B cell (primary cell): ENCODE results near the gene LIPG. TPM values are rescaled to one million over a fixed set of nuclear protein-coding genes. Genes with fewer than 3 reads are reported as not detected.

Experiments
- ATAC-seq: fragments of 200-7000 bp; cut with Tn5 transposase; one replicate; pipeline ENCODE4 v1.10.0; 2021; ENCODE audit warnings: low read depth, mild to moderate bottlenecking, moderate number of reproducible peaks, moderate library complexity
- CTCF ChIA-PET: fragments of 350-600 bp; sonication (Branson Sonifier 250); formaldehyde crosslinking; loops from one replicate; lab custom pipeline; 2021; ENCODE audit warnings: antibody characterized with exemption, inconsistent platforms; lab: Charles Lee
- POLR2A ChIA-PET: fragments of 350-600 bp; sonication (Branson Sonifier 250); formaldehyde crosslinking; loops from one replicate; lab custom pipeline; 2021; ENCODE audit warnings: antibody characterized with exemption; lab: Charles Lee
- DNase-seq: peaks from one replicate; pipeline ENCODE4 v3.0.0; 2013
- H2AFZ ChIP-seq: 2 replicates; pipeline ENCODE4 v1.6.1; 2012; ENCODE audit warnings: mild to moderate bottlenecking, low read depth, low read length; ENCODE audit not compliant: insufficient read depth, poor library complexity, severe bottlenecking
- H3K27ac ChIP-seq, 2 donors: 1 replicate in 1 of 2; 2 replicates in 1 of 2; pipeline ENCODE4 v1.5.1; 2012 to 2013; ENCODE audit warnings: low read length in 2 of 2, mild to moderate bottlenecking in 2 of 2, moderate library complexity in 1 of 2
- H3K27me3 ChIP-seq, 4 experiments: fragments of 200-600 bp in 1 of 4; sonication (generic) in 1 of 4; replicated peaks in 1 of 4; 1 replicate in 2 of 4; 2 replicates in 2 of 4; pipeline versions ENCODE4 v1.6.1 to v1.7.0; 2013 to 2016; ENCODE audit warnings: low read length in 3 of 4, mild to moderate bottlenecking in 2 of 4, mixed read lengths in 1 of 4, moderate library complexity in 1 of 4; ENCODE audit not compliant: insufficient read depth in 4 of 4, control insufficient read depth in 3 of 4; ENCODE audit errors: control extremely low read depth in 1 of 4
- H3K36me3 ChIP-seq, 2 experiments: replicated peaks in 1 of 2; 1 replicate in 1 of 2; 2 replicates in 1 of 2; pipeline versions ENCODE4 v1.6.1 to v1.7.1; 2013; ENCODE audit warnings: low read length in 1 of 2; ENCODE audit not compliant: insufficient read depth in 2 of 2, control insufficient read depth in 1 of 2; ENCODE audit errors: control extremely low read depth in 1 of 2, extremely low read depth in 1 of 2
- H3K4me1 ChIP-seq, 2 donors: fragments of 200-600 bp in 1 of 2; sonication (generic) in 1 of 2; 1 replicate in 1 of 2; 2 replicates in 1 of 2; pipeline versions ENCODE4 v1.5.1 to v1.6.1; 2013 to 2017; ENCODE audit warnings: low read length in 2 of 2; ENCODE audit not compliant: control insufficient read depth in 2 of 2, insufficient read depth in 2 of 2
- H3K4me2 ChIP-seq: replicated peaks from 2 replicates; pipeline ENCODE3; 2012; ENCODE audit warnings: mild to moderate bottlenecking, low read depth, low read length; ENCODE audit not compliant: poor library complexity, severe bottlenecking
- H3K4me3 ChIP-seq, 5 experiments: fragments of 200-600 bp in 1 of 5; sonication (generic) in 1 of 5; 1 replicate in 3 of 5; 2 replicates in 2 of 5; pipeline versions ENCODE4 v1.5.1 to v1.7.0; 2011 to 2016; ENCODE audit warnings: low read length in 4 of 5, mild to moderate bottlenecking in 4 of 5, low read depth in 2 of 5, control low read depth in 1 of 5, moderate library complexity in 1 of 5; ENCODE audit not compliant: insufficient read depth in 1 of 5; ENCODE audit errors: control extremely low read depth in 1 of 5, extremely low read depth in 1 of 5
- H3K79me2 ChIP-seq: fragments of 200-600 bp; sonication (generic); one replicate; pipeline ENCODE4 v1.6.0; 2016; ENCODE audit warnings: low read length; ENCODE audit not compliant: control insufficient read depth, insufficient read depth
- H3K9ac ChIP-seq: fragments of 200-600 bp; sonication (generic); 2 replicates; pipeline ENCODE4 v1.6.1; 2017; ENCODE audit warnings: mild to moderate bottlenecking, low read length, moderate library complexity
- H3K9me3 ChIP-seq, 3 donors: one replicate each; pipeline versions ENCODE4 v1.6.1 to v1.7.1; 2013; ENCODE audit warnings: low read length in 2 of 3; ENCODE audit not compliant: control insufficient read depth in 2 of 3, insufficient read depth in 1 of 3; ENCODE audit errors: control extremely low read depth in 1 of 3
- H4K20me1 ChIP-seq: 2 replicates; pipeline ENCODE4 v1.6.0; 2012; ENCODE audit warnings: mild to moderate bottlenecking, low read length; ENCODE audit not compliant: insufficient read depth, control insufficient read depth, poor library complexity, severe bottlenecking
- H3K27ac Mint-ChIP-seq: one replicate; pipeline ENCODE4 v1.8.0; 2021; ENCODE audit warnings: mixed read lengths
- H3K27me3 Mint-ChIP-seq: one replicate; pipeline ENCODE4 v1.8.0; 2021; ENCODE audit warnings: mixed read lengths
- H3K4me1 Mint-ChIP-seq: one replicate; pipeline ENCODE4 v1.8.0; 2021; ENCODE audit warnings: mixed read lengths
- H3K4me3 Mint-ChIP-seq: one replicate; pipeline ENCODE4 v1.8.0; 2021; ENCODE audit warnings: mixed read lengths
- H3K9me3 Mint-ChIP-seq: one replicate; pipeline ENCODE4 v1.8.0; 2022; ENCODE audit warnings: mixed read lengths; ENCODE audit not compliant: insufficient read depth
- CTCF ChIP-seq: fragments of 200-600 bp; IDR thresholded peaks from one replicate; pipeline ENCODE4 v1.8.0; 2022; ENCODE audit warnings: antibody characterized with exemption, mild to moderate bottlenecking
- EZH2 ChIP-seq: IDR thresholded peaks from 2 replicates; pipeline ENCODE4 v1.6.1; 2012; ENCODE audit warnings: borderline replicate concordance, low read depth, mild to moderate bottlenecking, moderate library complexity, low read length; ENCODE audit not compliant: insufficient read depth, poor library complexity, severe bottlenecking
- WGBS: methylation state at CpG from one replicate; pipeline ENCODE4 v1.1.5; 2013; ENCODE audit warnings: missing lambda C conversion rate; ENCODE audit not compliant: insufficient coverage; 5-methylcytosine and 5-hydroxymethylcytosine counted together
- intact Hi-C: fragments of 100-400 bp; cut with micrococcal nuclease; formaldehyde crosslinking; loops from one replicate; pipeline ENCODE4 v1.10.0; 2022
- polyA plus RNA-seq: library from polyadenylated mRNA; depleted of rRNA; stranded (reverse); fragments of >200 nt; gene quantifications from 2 replicates; pipeline ENCODE4 v1.2.3, GENCODE V29; 2012
- total RNA-seq, 2 donors: library from RNA; stranded (reverse); fragments of 120-200 nt in 1 of 2; gene quantifications; 1 replicate in 1 of 2; 2 replicates in 1 of 2; pipeline versions ENCODE4 v1.2.3 to v1.2.4, GENCODE V29; 2013 to 2022

Gene LIPG
- total and polyA plus RNA-seq, 2 donors (not counting 1 experiment from before 2014, with no cell fraction given) = not detected

- 100% methylated on average over 2 of the region's 4 CpGs for WGBS
- Mint-ChIP-seq H3K4me1 (no peaks in the 10 kb centered on the region), H3K27me3 (peaks cover 35% of the 10 kb centered on the region), H3K9me3 (no peaks in the 10 kb centered on the region), H3K27ac (no peak overlapping the region), H3K4me3 (no peak overlapping the region)
- DNase-seq = no peak
- Histone ChIP-seq H3K9ac (no peak overlapping the region), H3K4me3 (no peak overlapping the region), H3K27ac (no peak overlapping the region), H2AFZ (no peak overlapping the region), H3K27me3 (peaks cover 0 to 15% (median 5%) of the 10 kb centered on the region in 4 experiments), H3K79me2 (no peaks in the 10 kb centered on the region), H3K9me3 (no peaks in the 10 kb centered on the region), H4K20me1 (no peaks in the 10 kb centered on the region), H3K36me3 (no peaks in the 10 kb centered on the region), H3K4me1 (no peaks in the 10 kb centered on the region), H3K4me2 (no peak overlapping the region)
- no peak for ATAC-seq
- intact Hi-C loops = no loop called here
- TF ChIP-seq EZH2 (no peak), CTCF (no peak)
- POLR2A ChIA-PET = no interaction called here
- CTCF ChIA-PET = interaction anchor here (0.8 kb wide), 1 partner anchor 42 kb away, joined by 3 read pairs; no protein-coding TSS in a partner anchor
Observed at GRCh38 chr18:49553003-49553402, 8.9 kb upstream of the LIPG start.

GRCh38 chr18:49555641-49556040 lies 6.2 kb upstream of the LIPG start:
- WGBS = 79% methylated on average over 3 of the region's 4 CpGs

More at GRCh38 chr18:49555641-49556040, 6.2 kb upstream of the LIPG start:
- ChIA-PET CTCF (no interaction called here), POLR2A (no interaction called here)
- no peaks in the 10 kb centered on the region for H3K36me3 ChIP-seq
- intact Hi-C loops = no loop called here
- TF ChIP-seq CTCF (no peak), EZH2 (no peak)
- ATAC-seq = no peak
- no peak overlapping the region for H3K27ac ChIP-seq
- H3K4me2 ChIP-seq = no peak overlapping the region
- H3K27me3 ChIP-seq = peaks cover 0 to 19% (median 12%) of the 10 kb centered on the region in 4 experiments
- peaks cover 0 to 2% (median 0%) of the 10 kb centered on the region in 3 donors for H3K9me3 ChIP-seq
- H3K27me3 Mint-ChIP-seq = peaks cover 41% of the 10 kb centered on the region
- H3K27ac Mint-ChIP-seq = no peak overlapping the region
- H3K9ac ChIP-seq = no peak overlapping the region
- no peak overlapping the region for H2AFZ ChIP-seq
- H3K4me3 Mint-ChIP-seq = no peak overlapping the region
- no peak for DNase-seq
- H3K4me3 ChIP-seq = no peak overlapping the region
- H3K4me1 ChIP-seq = peaks cover 0 to 2% of the 10 kb centered on the region in 2 donors
- peaks cover 5% of the 10 kb centered on the region for H3K4me1 Mint-ChIP-seq
- H3K79me2 ChIP-seq = no peaks in the 10 kb centered on the region
- no peaks in the 10 kb centered on the region for H3K9me3 Mint-ChIP-seq
- H4K20me1 ChIP-seq = no peaks in the 10 kb centered on the region
